ENCODE measurements around the gene KAZN. TPM values are rescaled to one million over a fixed set of nuclear protein-coding genes. Genes with fewer than 3 reads are reported as not detected.

Gene KAZN
- polyA plus RNA-seq, 4 donors: 34.1 to 43.2 (median 35.9) TPM

DNA sequence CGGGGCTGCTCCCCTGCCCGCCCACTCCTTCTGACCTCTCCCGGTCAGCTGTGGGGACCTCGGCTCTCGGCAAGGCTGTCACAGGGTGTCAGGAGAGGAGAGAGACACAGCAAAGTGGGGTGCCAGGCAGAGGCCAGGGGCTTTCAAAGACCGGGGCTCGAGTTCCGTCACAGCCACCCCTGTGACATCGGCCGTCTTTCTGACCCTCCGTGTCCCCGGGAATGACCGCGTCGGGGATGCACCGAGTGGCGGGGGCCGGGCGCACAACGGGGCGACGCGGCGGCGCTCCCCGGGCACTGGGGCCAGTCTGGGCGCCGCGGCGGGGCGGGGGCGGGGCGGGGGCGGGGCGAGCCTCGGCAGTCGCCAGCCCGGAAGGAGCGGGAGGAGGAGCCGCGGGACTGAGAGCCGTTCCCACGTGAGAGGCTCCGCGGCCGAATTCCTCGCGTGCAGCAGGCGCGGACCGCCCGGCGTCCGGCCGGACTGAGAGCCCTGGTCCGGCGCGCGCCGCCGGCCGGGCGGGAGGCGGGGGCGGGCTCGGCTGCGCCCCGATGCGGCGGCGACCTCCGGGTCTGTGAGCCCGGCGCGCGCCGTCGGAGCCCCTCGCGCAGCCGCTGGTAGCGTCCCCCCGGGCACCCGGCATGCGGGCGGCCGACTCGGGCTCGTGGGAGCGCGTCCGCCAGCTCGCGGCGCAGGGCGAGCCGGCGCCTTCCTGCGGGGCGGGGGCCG lies 325.4 kb downstream of the KAZN start:
- DNase-seq (ENCODE audit: low read depth in 4 of 4, low spot score in 3 of 4): no peak

DNA sequence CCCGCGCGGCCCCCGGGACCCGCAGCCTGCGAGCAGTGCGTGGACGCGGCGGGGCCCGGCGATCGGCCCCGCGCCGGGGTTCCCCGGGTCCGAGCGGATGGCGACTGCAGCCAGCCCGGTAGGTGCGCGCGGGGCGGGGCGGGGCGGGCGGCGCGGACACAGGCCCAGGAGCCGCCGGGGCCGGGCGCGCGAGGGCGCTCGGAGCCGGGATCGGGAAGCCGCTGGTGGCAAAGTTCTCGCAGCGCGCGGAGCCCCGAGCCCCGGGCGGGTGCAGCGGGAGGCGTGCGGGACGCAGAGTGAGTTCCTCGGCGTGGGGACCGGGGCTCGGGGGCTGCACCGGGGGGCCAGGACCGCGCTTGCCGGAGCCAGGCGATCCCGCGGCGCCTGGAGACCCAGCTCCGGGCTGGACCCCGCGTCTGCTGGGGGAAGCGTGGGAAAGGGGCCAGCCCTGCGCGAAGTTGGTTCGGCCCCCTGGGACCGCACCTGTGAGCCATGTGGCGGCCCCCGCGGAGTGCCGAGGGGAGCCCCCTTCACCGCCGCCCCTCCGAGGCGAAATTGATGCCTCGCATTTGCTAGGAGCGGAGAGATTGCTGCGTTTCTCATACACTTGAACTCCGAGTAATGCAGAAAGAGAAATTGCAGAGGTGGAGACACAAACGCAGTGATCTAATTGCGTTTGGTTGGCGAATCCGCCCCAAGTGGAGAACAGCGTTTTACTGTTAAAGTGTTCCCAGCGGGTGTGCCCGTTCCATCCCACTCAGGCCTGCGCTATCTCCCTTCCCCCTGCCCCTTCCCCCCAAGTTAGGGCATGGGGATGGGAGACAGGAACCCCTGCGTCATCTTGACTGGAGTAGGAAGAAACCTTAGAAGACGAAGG lies 326.2 kb downstream of the KAZN start:
- DNase-seq (ENCODE audit: low read depth in 4 of 4, low spot score in 3 of 4): no peak

DNA sequence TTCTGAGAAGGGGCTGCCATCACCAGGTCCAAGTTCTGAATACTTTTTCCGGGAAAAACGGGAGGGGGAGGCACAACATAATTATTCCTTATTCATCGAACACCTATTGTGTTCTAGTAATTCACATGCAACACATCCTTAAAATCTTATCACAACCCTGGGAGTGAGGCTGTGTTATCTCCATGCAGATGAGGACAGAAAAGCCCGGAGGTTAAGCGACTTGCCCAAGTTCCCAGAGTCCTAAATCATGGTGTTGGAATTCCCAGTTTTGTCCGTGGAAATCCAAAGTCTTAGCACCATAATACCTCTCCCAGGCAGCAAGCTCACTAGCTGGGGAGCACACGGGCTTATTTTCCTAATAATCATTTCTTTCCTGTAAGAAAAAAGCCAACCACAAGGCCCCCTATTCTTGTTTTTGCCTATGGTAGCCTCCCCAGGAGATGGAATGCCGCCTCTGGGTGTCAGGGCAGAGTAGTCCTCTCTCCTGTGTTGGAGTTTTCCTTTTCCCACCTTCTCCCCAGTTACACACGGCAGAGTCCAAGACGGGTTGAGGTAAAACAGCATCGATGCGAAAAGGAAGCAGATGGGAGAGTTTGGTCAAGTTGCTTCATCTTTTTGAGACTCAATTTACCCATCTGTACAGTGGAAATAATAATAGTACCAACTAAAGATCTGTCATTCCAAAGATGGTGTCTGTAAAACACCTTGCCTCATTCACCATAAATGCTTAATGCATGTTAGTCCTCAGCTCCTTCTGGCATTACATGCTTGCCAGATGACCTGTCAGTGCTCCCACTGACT lies 327.1 kb downstream of the KAZN start:
- DNase-seq (ENCODE audit: low read depth in 4 of 4, low spot score in 3 of 4): no peak

DNA sequence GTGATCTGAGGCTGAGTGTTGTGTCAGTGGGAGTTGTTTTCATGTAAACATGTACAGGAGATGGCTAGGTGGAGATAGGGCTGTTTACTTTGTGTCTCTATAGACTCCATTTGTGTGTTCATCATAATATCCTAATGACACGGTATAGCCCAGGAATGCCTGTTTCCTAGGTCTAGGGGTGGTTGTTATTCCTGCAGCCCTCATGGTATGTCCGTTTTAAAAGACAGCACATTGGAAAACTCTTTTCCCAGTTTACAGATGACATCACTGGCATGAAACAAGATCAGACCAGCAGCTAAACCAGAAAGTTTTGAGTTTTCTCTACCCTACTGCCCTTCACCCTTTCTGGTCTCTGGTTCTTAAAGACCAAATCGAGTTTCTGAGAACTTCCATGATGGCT lies 327.7 kb downstream of the KAZN start:
- DNase-seq (ENCODE audit: low read depth in 4 of 4, low spot score in 3 of 4): no peak

GRCh38 chr1:14926818-14927575 lies 328.5 kb downstream of the KAZN start:
- no peak for DNase-seq (ENCODE audit: low read depth in 4 of 4, low spot score in 3 of 4)

DNA sequence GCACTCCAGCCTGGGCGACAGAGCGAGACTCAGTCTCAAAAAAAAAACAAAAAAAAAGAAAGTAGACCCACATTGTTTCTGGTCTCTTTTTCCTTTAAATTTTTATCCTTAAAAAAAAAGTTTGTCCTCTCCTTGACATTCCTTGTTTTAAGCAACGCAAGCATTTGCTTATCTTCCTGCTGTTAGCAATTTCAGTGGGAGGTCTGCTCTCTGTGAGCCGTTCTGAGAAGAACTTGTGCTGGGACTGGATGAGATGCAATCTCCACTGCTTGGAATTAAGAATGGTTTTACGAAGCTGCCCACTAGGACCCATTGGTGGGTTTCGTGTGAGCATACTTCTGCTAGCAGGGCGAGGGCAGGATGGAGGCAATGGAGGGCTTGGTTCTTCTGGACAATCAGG lies 329.9 kb downstream of the KAZN start:
- DNase-seq (ENCODE audit: low read depth in 4 of 4, low spot score in 3 of 4): no peak

- no peak for DNase-seq (ENCODE audit: low read depth in 4 of 4, low spot score in 3 of 4)
These were observed 330.5 kb downstream of the KAZN start for GRCh38 chr1:14928886-14929546.

- no peak for DNase-seq (ENCODE audit: low read depth in 4 of 4, low spot score in 3 of 4)
These were observed 331.2 kb downstream of the KAZN start for GRCh38 chr1:14929547-14930246.

DNA sequence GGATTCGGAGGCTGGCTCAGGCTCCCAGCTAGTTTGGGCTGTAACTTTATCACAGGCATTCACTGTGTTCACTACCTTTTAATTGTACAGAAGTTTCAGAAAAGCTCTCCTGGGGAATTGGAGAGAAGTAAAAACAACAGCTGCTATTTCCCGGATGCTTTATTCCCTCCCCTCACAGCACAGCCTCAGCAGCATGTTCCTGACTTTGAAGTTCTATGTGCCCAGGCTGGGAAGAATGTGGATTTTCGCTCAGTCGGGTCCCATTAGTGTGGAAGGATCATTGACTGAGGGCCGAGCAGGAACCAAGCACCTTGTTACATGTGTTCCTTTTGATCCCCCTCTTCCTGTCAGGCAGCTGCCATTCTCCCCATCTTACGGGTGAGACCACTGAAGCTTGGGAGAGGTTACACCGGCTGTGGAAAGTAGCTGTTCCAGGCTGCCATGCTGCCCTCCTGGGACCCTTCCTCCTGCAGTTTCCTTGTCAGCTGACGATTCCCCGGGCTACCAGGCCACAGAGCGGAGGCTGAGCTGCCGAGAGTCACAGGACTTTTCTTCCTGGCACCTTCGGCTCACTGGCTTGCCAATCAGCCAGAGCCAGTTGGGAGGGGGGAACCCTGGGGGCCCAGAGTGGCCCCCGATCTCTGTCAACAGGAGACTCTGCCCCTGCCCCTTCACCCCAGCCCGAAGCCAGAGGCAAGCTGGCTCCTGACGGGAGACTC lies 331.9 kb downstream of the KAZN start:
- no peak for DNase-seq (ENCODE audit: low read depth in 4 of 4, low spot score in 3 of 4)

DNA sequence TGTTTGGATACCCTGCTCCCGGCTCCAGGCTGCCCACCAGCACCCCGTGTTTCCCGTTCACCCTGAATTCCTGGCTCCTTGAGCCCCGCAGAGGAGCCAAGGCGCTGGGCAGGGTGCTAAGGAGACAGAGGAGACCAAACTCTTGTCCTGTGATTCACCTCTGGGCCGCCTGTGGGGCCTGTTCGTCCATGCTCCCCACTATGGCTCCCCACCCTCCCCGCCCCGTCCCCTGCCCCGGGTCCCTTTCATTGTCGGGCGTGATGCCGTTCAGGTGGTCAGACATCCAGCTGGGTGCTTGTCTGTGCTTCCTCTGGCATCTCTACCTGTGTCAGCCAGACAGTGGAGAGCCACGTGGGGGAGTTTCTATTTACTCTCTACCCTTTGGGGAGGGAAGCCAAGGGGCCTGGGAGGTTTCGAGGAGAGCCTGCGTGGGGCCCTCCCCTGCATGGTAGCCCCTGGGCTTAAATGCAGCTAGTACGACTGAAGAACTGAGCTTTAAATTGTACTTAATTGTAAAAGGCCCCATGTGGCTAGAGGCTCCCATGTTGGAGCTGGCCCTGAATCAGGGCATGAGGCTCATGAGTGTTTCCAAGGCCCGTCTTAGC lies 333.7 kb downstream of the KAZN start:
- DNase-seq (ENCODE audit: low read depth in 4 of 4, low spot score in 3 of 4): no peak

GRCh38 chr1:14934867-14935266 lies 336.4 kb downstream of the KAZN start:
- no peak for DNase-seq (ENCODE audit: low read depth in 4 of 4, low spot score in 3 of 4)

DNA sequence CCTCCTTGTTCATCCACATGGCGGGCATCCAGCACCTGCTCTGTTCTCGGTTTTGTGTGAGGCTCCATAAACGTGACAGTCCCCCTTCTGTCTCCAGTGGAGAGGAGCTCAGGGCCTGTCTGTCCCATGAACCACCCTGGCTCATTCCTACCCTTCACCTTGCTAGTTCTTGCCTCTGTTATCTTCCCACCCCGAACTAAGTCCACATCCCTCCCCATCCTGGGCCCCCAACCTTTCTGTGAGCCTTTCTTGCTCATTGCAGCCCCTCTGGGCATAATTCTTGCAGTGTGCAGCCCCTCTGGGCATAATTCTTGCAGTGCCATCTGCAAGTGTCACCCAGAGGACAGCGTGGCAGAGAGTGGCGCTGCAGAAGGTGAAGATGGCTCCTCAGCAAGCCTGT lies 338.3 kb downstream of the KAZN start:
- no peak for DNase-seq (ENCODE audit: low read depth in 4 of 4, low spot score in 3 of 4)

DNA sequence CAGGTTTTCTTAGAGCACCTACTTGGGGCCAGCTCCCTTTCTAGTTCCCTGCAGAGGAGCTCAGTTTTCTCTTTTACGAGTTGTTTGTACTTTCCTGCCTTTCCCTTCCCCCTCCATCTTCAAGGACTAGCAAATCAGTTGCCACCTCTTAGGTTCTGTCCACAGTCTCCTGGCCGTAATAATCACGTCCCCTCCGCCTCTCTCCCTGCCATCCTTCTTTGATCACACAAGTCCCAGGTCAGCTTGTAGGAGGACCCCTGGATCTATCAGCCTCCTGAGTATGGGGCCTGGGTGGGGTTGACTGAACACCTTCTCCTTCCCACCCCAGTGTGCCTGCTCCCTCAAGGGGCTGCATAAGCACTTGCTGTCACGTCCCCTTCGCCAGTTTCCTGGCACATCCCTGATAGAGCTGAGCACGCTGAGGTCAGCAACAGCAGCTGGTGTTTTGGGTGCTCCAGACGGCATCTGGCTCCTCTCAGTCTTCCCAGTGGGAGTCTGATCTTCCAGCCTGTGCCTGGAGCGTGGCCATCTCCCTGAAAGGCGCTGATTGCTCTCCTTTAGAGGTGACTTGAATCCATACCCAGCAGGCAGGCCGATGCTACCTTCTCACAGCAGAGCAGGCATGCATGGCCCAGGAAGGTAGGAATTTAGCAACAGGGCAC lies 338.9 kb downstream of the KAZN start:
- DNase-seq (ENCODE audit: low read depth in 4 of 4, low spot score in 3 of 4): no peak

DNA sequence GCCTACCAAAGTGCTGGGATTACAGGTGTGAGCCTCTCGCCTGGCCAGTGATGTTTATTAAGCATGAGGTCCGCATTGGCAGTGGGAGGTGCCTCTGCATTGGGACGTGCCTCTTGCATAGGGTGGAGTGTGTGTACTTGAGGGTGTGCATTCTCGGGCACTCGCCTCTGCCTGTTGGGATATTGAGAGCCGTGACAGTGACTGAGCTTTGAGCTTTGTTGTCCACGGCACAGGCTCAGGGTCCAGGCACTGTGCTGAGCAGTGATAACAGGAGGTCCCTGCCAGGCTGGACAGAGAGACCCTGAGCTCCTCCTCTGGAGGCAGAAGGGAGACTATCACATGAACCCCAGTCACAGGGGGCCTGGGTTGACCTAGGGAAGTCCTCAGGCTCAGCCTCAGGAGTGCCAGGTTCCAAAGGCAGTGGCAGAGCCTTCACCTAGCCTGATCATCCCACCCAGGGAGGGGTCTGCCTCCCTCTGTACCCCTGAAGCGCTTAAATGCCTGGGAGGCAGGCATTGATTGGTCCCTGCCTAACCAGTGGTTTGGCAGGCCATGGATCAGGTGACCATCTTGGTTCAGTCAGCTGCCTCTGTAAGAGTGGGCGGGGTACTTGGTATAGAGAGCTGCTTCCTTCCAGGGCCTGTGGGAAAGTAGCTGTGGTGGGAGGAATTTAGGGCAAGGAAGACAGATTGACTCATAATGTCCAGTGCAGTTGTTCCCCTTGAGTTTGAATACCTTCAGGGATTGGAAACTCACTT lies 341.2 kb downstream of the KAZN start:
- DNase-seq (ENCODE audit: low read depth in 4 of 4, low spot score in 3 of 4): no peak

GRCh38 chr1:14940285-14940870 lies 341.9 kb downstream of the KAZN start:
- DNase-seq (ENCODE audit: low read depth in 4 of 4, low spot score in 3 of 4): no peak

GRCh38 chr1:14941864-14942263 lies 343.4 kb downstream of the KAZN start:
- DNase-seq (ENCODE audit: low read depth in 4 of 4, low spot score in 3 of 4): no peak

Measured in right renal pelvis (tissue), 4 donors.